ENCODE data around the gene SNRNP25.
"Not testable (repeated sequence)": the region's sequence is repeated elsewhere in the genome, so short reads cannot be mapped to it uniquely, and the experiment has no call there.

- not testable (repeated sequence) for TF ChIP-seq CTCF, POLR2A, POLR2AphosphoS5, EP300 (IDR thresholded peaks at IDR 0.05)
Observed at GRCh38 chr16:30627-31026, 23.0 kb upstream of the SNRNP25 start.
